ENCODE results near the gene ZBTB7C.

DNA sequence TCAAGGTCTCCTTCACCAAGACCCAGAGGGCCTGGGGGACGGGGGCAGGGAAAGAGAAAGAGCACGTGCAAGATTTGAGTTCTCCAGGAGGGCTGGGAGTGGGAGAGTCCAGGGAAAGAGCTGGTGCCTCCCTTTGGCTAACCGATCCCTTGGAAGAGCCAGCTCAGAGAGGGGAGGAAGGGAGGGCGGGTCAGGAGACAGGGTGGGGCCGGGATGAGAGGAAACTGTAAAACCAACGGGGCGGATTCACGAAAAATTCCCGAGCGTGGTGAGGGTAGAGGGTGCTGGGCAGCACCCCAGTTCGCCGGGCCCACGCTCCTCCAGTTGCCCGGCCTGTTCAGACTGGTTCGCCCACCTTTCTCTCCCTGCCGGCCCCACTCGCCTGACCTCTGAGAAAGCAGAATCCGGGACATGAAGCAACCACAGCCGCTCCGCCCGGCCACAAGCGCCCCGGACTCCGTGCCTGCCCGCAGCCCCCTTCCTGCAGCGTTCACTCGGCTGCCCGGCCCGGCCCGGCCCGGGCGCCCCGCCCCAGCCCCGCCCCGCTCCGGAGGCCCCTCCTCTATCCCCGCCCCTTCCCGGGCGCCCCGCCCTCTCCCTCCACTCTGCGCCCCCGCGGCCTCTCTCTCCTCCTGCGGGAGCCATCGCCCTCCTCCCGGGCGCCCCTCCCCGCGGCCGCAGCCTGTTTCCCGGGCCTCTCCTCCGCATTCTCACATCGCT lies 247.8 kb downstream of the ZBTB7C start:
- TF ChIP-seq TCF12 (IDR thresholded peaks at IDR 0.05) (no peak), RXRA (IDR thresholded peaks at IDR 0.05; ENCODE audit: borderline replicate concordance, low read depth) (no peak), MXI1 (IDR thresholded peaks at IDR 0.05; ENCODE audit: low read depth, low read length) (no peak), JUND (IDR thresholded peaks at IDR 0.05) (no peak), YY1 (IDR thresholded peaks at IDR 0.05; ENCODE audit: low read depth) (no peak), POLR2AphosphoS5 (IDR thresholded peaks at IDR 0.05; ENCODE audit: low read depth, low read length) (no peak), GABPA (IDR thresholded peaks at IDR 0.05; ENCODE audit: low read depth) (no peak)
- TF ChIP-seq, protein P1, sequence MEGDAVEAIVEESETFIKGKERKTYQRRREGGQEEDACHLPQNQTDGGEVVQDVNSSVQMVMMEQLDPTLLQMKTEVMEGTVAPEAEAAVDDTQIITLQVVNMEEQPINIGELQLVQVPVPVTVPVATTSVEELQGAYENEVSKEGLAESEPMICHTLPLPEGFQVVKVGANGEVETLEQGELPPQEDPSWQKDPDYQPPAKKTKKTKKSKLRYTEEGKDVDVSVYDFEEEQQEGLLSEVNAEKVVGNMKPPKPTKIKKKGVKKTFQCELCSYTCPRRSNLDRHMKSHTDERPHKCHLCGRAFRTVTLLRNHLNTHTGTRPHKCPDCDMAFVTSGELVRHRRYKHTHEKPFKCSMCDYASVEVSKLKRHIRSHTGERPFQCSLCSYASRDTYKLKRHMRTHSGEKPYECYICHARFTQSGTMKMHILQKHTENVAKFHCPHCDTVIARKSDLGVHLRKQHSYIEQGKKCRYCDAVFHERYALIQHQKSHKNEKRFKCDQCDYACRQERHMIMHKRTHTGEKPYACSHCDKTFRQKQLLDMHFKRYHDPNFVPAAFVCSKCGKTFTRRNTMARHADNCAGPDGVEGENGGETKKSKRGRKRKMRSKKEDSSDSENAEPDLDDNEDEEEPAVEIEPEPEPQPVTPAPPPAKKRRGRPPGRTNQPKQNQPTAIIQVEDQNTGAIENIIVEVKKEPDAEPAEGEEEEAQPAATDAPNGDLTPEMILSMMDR (IDR thresholded peaks at IDR 0.05): no peak
- TF ChIP-seq, protein P2, sequence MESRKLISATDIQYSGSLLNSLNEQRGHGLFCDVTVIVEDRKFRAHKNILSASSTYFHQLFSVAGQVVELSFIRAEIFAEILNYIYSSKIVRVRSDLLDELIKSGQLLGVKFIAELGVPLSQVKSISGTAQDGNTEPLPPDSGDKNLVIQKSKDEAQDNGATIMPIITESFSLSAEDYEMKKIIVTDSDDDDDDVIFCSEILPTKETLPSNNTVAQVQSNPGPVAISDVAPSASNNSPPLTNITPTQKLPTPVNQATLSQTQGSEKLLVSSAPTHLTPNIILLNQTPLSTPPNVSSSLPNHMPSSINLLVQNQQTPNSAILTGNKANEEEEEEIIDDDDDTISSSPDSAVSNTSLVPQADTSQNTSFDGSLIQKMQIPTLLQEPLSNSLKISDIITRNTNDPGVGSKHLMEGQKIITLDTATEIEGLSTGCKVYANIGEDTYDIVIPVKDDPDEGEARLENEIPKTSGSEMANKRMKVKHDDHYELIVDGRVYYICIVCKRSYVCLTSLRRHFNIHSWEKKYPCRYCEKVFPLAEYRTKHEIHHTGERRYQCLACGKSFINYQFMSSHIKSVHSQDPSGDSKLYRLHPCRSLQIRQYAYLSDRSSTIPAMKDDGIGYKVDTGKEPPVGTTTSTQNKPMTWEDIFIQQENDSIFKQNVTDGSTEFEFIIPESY (IDR thresholded peaks at IDR 0.05; ENCODE audit: borderline replicate concordance, low read depth): no peak
- TF ChIP-seq, protein P3, sequence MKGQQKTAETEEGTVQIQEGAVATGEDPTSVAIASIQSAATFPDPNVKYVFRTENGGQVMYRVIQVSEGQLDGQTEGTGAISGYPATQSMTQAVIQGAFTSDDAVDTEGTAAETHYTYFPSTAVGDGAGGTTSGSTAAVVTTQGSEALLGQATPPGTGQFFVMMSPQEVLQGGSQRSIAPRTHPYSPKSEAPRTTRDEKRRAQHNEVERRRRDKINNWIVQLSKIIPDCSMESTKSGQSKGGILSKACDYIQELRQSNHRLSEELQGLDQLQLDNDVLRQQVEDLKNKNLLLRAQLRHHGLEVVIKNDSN (IDR thresholded peaks at IDR 0.05; ENCODE audit: borderline replicate concordance, low read depth): no peak

Measured in SK-N-SH (cell line).